Skin of body (tissue), 3 donors: ENCODE measurements around the gene IBTK. TPM values are rescaled to one million over a fixed set of nuclear protein-coding genes. Genes with fewer than 3 reads are reported as not detected.

Experiments used
- DNase-seq: peaks from one replicate; lab custom pipeline; 2025; lab: John Stamatoyannopoulos, UW
- small RNA-seq: library from RNA; depleted of rRNA; stranded (forward); fragments of <200 nt; gene quantifications from one replicate; pipeline ENCODE3, GENCODE V24; 2014; ENCODE audit warnings: low replicate concordance
- total RNA-seq: library from RNA; depleted of rRNA; stranded (reverse); fragments of >200 nt; gene quantifications from one replicate; pipeline ENCODE4 v1.2.3, GENCODE V29; 2014

IBTK gene
- total RNA-seq, 1 donor from 2014 or later = 52.5 TPM

DNA sequence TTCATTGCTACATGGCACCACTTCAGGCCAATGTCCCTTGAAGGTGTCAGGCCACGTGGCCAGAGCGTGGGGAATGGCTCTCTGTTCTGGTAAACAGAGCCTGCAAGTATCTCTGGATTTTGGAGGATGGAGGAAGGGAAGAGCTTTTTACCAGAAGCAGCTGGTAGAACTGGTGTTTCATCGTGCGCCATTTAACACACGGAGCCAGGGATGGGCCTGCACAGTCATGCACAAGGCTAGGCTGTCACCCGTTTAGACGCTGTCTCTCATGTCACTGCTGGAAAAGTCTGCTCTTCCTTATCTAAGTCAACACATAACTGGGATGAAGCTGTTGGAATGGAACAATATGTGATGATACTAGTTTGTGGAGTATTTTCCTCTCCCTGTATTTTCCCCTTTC lies 123.9 kb downstream of the IBTK start:
- DNase-seq = no peak

Small RNAs within 50 kb of the gene (small RNA-seq; reads per million reads assigned to genes)
- not detected for gene RNU6-130P

Other genes with a start within 250 kb of the IBTK start
- gene TPBG, start 116.1 kb upstream of the IBTK start, total RNA-seq = 12.8 TPM